ENCODE data around the gene FNDC3B. TPM values are rescaled to one million over a fixed set of nuclear protein-coding genes. Genes with fewer than 3 reads are reported as not detected.

FNDC3B gene
- total RNA-seq, 2 donors from 2014 or later: 80.6 to 107 TPM

- Mint-ChIP-seq H3K36me3 (ENCODE audit: low read depth) (peaks cover 62% of the 10 kb centered on the region), H3K4me3 (no peak overlapping the region), H3K27ac (no peak overlapping the region)
These were observed 337.0 kb downstream of the FNDC3B start for GRCh38 chr3:172376402-172376801.

GRCh38 chr3:172376881-172377280, 337.5 kb downstream of the FNDC3B start:
- H3K27me3 ChIP-seq (ENCODE audit: control insufficient read depth, insufficient read depth, low read length, poor library complexity, severe bottlenecking): no peaks in the 10 kb centered on the region
- peaks cover 89% of the 10 kb centered on the region for H3K36me3 ChIP-seq (ENCODE audit: control insufficient read depth, insufficient read depth, low read length)
- Mint-ChIP-seq H3K27me3 (ENCODE audit: insufficient read depth) (no peaks in the 10 kb centered on the region), H3K36me3 (ENCODE audit: low read depth) (peaks cover 63% of the 10 kb centered on the region), H3K4me3 (no peak overlapping the region), H3K9me3 (peaks cover 10% of the 10 kb centered on the region), H3K27ac (no peak overlapping the region), H3K4me1 (no peaks in the 10 kb centered on the region)
- WGBS, 2 experiments (ENCODE audit: insufficient coverage in 1 of 2, insufficient read length in 1 of 2): 94 to 100% methylated on average over 2 to 4 of the region's 4 CpGs
- H3K4me1 ChIP-seq (ENCODE audit: control insufficient read depth, insufficient read depth, low read length): no peaks in the 10 kb centered on the region
- H3K9ac ChIP-seq (ENCODE audit: extremely low read depth, low read length, poor library complexity, severe bottlenecking): no peak overlapping the region
- no peak overlapping the region for H3K27ac ChIP-seq (ENCODE audit: low read depth, low read length)
- TF ChIP-seq CTCF (conservative IDR thresholded peaks at IDR 0.05): no peak
- H3K4me3 ChIP-seq (ENCODE audit: low read length): no peak overlapping the region
- H3K9me3 ChIP-seq (ENCODE audit: control insufficient read depth, low read length): peaks cover 38% of the 10 kb centered on the region
- DNase-seq: no peak

More at GRCh38 chr3:172376402-172376801, 337.0 kb downstream of the FNDC3B start:
- Histone ChIP-seq H3K9ac (ENCODE audit: extremely low read depth, low read length, poor library complexity, severe bottlenecking) (no peak overlapping the region), H3K36me3 (ENCODE audit: control insufficient read depth, insufficient read depth, low read length) (peaks cover 93% of the 10 kb centered on the region), H3K4me3 (ENCODE audit: low read length) (no peak overlapping the region), H3K9me3 (ENCODE audit: control insufficient read depth, low read length) (peaks cover 38% of the 10 kb centered on the region), H3K27ac (ENCODE audit: low read depth, low read length) (no peak overlapping the region), H3K27me3 (ENCODE audit: control insufficient read depth, insufficient read depth, low read length, poor library complexity, severe bottlenecking) (no peaks in the 10 kb centered on the region), H3K4me1 (ENCODE audit: control insufficient read depth, insufficient read depth, low read length) (no peaks in the 10 kb centered on the region)
- H3K9me3 Mint-ChIP-seq: peaks cover 7% of the 10 kb centered on the region
- TF ChIP-seq CTCF (conservative IDR thresholded peaks at IDR 0.05): no peak
- no peaks in the 10 kb centered on the region for H3K27me3 Mint-ChIP-seq (ENCODE audit: insufficient read depth)
- DNase-seq: no peak
- H3K4me1 Mint-ChIP-seq: no peaks in the 10 kb centered on the region

- Histone ChIP-seq H3K27ac (ENCODE audit: low read depth, low read length) (no peak overlapping the region), H3K9me3 (ENCODE audit: control insufficient read depth, low read length) (peaks cover 38% of the 10 kb centered on the region), H3K27me3 (ENCODE audit: control insufficient read depth, insufficient read depth, low read length, poor library complexity, severe bottlenecking) (no peaks in the 10 kb centered on the region), H3K9ac (ENCODE audit: extremely low read depth, low read length, poor library complexity, severe bottlenecking) (no peak overlapping the region), H3K36me3 (ENCODE audit: control insufficient read depth, insufficient read depth, low read length) (peaks cover 77% of the 10 kb centered on the region), H3K4me1 (ENCODE audit: control insufficient read depth, insufficient read depth, low read length) (no peaks in the 10 kb centered on the region), H3K4me3 (ENCODE audit: low read length) (no peak overlapping the region)
- Mint-ChIP-seq H3K4me3 (no peak overlapping the region), H3K27ac (no peak overlapping the region), H3K27me3 (ENCODE audit: insufficient read depth) (no peaks in the 10 kb centered on the region), H3K9me3 (peaks cover 10% of the 10 kb centered on the region), H3K36me3 (ENCODE audit: low read depth) (peaks cover 68% of the 10 kb centered on the region), H3K4me1 (no peaks in the 10 kb centered on the region)
- TF ChIP-seq CTCF (conservative IDR thresholded peaks at IDR 0.05): no peak
- WGBS, 2 experiments (ENCODE audit: insufficient coverage in 1 of 2, insufficient read length in 1 of 2): 90 to 96% methylated on average over 1 to 2 of the region's 2 CpGs
- no peak for DNase-seq
These were observed 339.1 kb downstream of the FNDC3B start for GRCh38 chr3:172378439-172378838.

All from endodermal cell (in vitro differentiated cells).